Loucy (cell line): ENCODE results near the gene SKI.

ENCODE experiments used
- CTCF ChIP-seq: fragments of 200-600 bp; sonication (generic); conservative IDR thresholded peaks from 2 replicates; pipeline ENCODE4 v1.5.1; 2014; ENCODE audit warnings: mild to moderate bottlenecking, antibody characterized with exemption, low read length
- EZH2phosphoT487 ChIP-seq: fragments of 200-600 bp; IDR thresholded peaks from 2 replicates; pipeline ENCODE4 v1.6.1; 2018; ENCODE audit warnings: antibody characterized with exemption, mild to moderate bottlenecking, moderate library complexity, borderline replicate concordance

GRCh38 chr1:2330519-2331199 lies 102.5 kb downstream of the SKI start:
- no peak for TF ChIP-seq CTCF
- TF ChIP-seq EZH2phosphoT487 = no peak
